OCI-LY7 (cell line): ENCODE data around the gene GPHA2. TPM values are rescaled to one million over a fixed set of nuclear protein-coding genes. Genes with fewer than 3 reads are reported as not detected.

Experiments used
- BruUV-seq: library from RNA; stranded (reverse); fragments of 400-500 nt; replicated peaks from 2 replicates; lab custom pipeline; 2021; lab: Mats Ljungman, UMichigan
- CTCF ChIA-PET: fragments of 300-600 bp; sonication (Branson Sonifier 250); formaldehyde crosslinking; loops from one replicate; lab custom pipeline; 2022; ENCODE audit warnings: antibody characterized with exemption; ENCODE audit not compliant: unreplicated experiment; lab: Charles Lee
- POLR2A ChIA-PET: fragments of 300-600 bp; sonication (Branson Sonifier 250); formaldehyde crosslinking; loops from one replicate; lab custom pipeline; 2022; ENCODE audit warnings: antibody characterized with exemption; lab: Charles Lee
- DNase-seq: peaks from one replicate; pipeline ENCODE4 v3.0.0-alpha.2; 2015; ENCODE audit warnings: low spot score
- H2AFZ ChIP-seq: fragments of 200-600 bp; sonication (generic), shearing (Covaris generic); 2 replicates; pipeline ENCODE4 v1.6.1; 2014; ENCODE audit warnings: mild to moderate bottlenecking, antibody characterized with exemption, low read length, moderate library complexity
- H3K27ac ChIP-seq: fragments of 200-600 bp; sonication (generic); 2 replicates; pipeline ENCODE4 v1.5.1; 2014; ENCODE audit warnings: mixed run types, low read depth, mild to moderate bottlenecking, moderate library complexity, low read length, inconsistent platforms; ENCODE audit not compliant: poor library complexity, severe bottlenecking
- H3K36me3 ChIP-seq: fragments of 200-600 bp; sonication (generic); 2 replicates; pipeline ENCODE4 v1.6.1; 2014; ENCODE audit warnings: mild to moderate bottlenecking, antibody characterized with exemption, low read length, moderate library complexity, mixed read lengths; ENCODE audit not compliant: insufficient read depth
- H3K4me1 ChIP-seq: fragments of 200-600 bp; sonication (generic); 2 replicates; pipeline ENCODE4 v1.5.1; 2014; ENCODE audit warnings: mild to moderate bottlenecking, low read length; ENCODE audit not compliant: insufficient read depth, poor library complexity, severe bottlenecking
- H3K4me2 ChIP-seq: fragments of 200-600 bp; sonication (generic); 2 replicates; pipeline ENCODE4 v1.6.1; 2014; ENCODE audit warnings: mild to moderate bottlenecking, low read length
- H3K4me3 ChIP-seq: fragments of 200-600 bp; sonication (generic); 2 replicates; pipeline ENCODE4 v1.5.1; 2014; ENCODE audit warnings: mild to moderate bottlenecking, low read depth, low read length; ENCODE audit not compliant: poor library complexity, severe bottlenecking
- H3K79me2 ChIP-seq: fragments of 200-600 bp; sonication (generic); 2 replicates; pipeline ENCODE4 v1.6.1; 2016; ENCODE audit warnings: low read depth, mild to moderate bottlenecking, low read length, moderate library complexity, mixed read lengths; ENCODE audit not compliant: insufficient read depth
- H3K9me2 ChIP-seq: fragments of 200-600 bp; sonication (generic); 2 replicates; pipeline ENCODE4 v1.6.1; 2016; ENCODE audit warnings: mild to moderate bottlenecking, low read length, mixed read lengths; ENCODE audit not compliant: insufficient read depth
- H3K9me3 ChIP-seq: fragments of 200-600 bp; sonication (generic); 2 replicates; pipeline ENCODE4 v1.6.1; 2014; ENCODE audit warnings: mild to moderate bottlenecking, mixed run types, low read length, mixed read lengths
- H4K20me1 ChIP-seq: fragments of 200-600 bp; sonication (generic); 2 replicates; pipeline ENCODE4 v1.6.1; 2014; ENCODE audit warnings: mild to moderate bottlenecking, antibody characterized with exemption, low read length, moderate library complexity, mixed read lengths; ENCODE audit not compliant: insufficient read depth
- CTCF ChIP-seq: fragments of 200-600 bp; sonication (generic); conservative IDR thresholded peaks from 2 replicates; pipeline ENCODE4 v1.5.1; 2014; ENCODE audit warnings: mild to moderate bottlenecking, antibody characterized with exemption, low read length, moderate library complexity, mixed read lengths
- EZH2phosphoT487 ChIP-seq: fragments of 200-600 bp; sonication (generic); IDR thresholded peaks from 2 replicates; pipeline ENCODE4 v1.6.1; 2018; ENCODE audit warnings: low read depth, borderline replicate concordance, mild to moderate bottlenecking, mixed run types, antibody characterized with exemption, low read length, moderate library complexity, mixed read lengths
- intact Hi-C: fragments of 100-400 bp; cut with micrococcal nuclease; formaldehyde crosslinking; loops from one replicate; pipeline ENCODE4 v1.10.0; 2022; ENCODE audit not compliant: unreplicated experiment
- total RNA-seq, 2 experiments: library from RNA; depleted of rRNA in 1 of 2; stranded (reverse); fragments of >200 nt in 1 of 2; shearing (Covaris generic) in 1 of 2; gene quantifications; 2 replicates each; pipeline ENCODE4 v1.2.3, GENCODE V29; 2014 to 2022

The GPHA2 gene
- total RNA-seq, 2 experiments from 2014 or later, result not detected

GRCh38 chr11:64902102-64902900 lies 33.4 kb downstream of the GPHA2 start:
- intact Hi-C loops, result no loop called here
- no peak for TF ChIP-seq CTCF
- TF ChIP-seq EZH2phosphoT487, result no peak
- H3K4me1 ChIP-seq, result peaks cover 7% of the 10 kb centered on the region
- H3K36me3 ChIP-seq, result peaks cover 52% of the 10 kb centered on the region; the same call in 1 of the 2 replicates
- no peak overlapping the region for H2AFZ ChIP-seq
- no peak overlapping the region for H3K4me2 ChIP-seq
- no peaks in the 10 kb centered on the region for H3K9me2 ChIP-seq
- no peak overlapping the region for H3K27ac ChIP-seq
- DNase-seq, result no peak
- no peaks in the 10 kb centered on the region for H3K9me3 ChIP-seq
- no peaks in the 10 kb centered on the region for H3K79me2 ChIP-seq
- ChIA-PET POLR2A (interaction anchor here (0.6 kb wide), 1 partner anchor 196 kb away, joined by 3 read pairs; no protein-coding TSS in a partner anchor), CTCF (no interaction called here)
- no TSS peak for BruUV-seq
- H4K20me1 ChIP-seq, result no peaks in the 10 kb centered on the region
- no peak overlapping the region for H3K4me3 ChIP-seq

GRCh38 chr11:64900774-64901173 lies 34.9 kb downstream of the GPHA2 start:
- Histone ChIP-seq H3K27ac (no peak overlapping the region), H3K36me3 (peaks cover 37% of the 10 kb centered on the region; the same call in 1 of the 2 replicates), H4K20me1 (no peaks in the 10 kb centered on the region), H3K4me3 (no peak overlapping the region), H3K9me3 (no peaks in the 10 kb centered on the region), H2AFZ (no peak overlapping the region), H3K9me2 (no peaks in the 10 kb centered on the region), H3K4me1 (peaks cover 7% of the 10 kb centered on the region), H3K79me2 (no peaks in the 10 kb centered on the region), H3K4me2 (no peak overlapping the region)
- CTCF ChIA-PET, result no interaction called here
- POLR2A ChIA-PET, result no interaction called here
- intact Hi-C loops, result no loop called here
- no peak for DNase-seq
- TF ChIP-seq CTCF (no peak), EZH2phosphoT487 (no peak)
- BruUV-seq, result no TSS peak

GRCh38 chr11:64900263-64900678 lies 35.4 kb downstream of the GPHA2 start:
- Histone ChIP-seq H3K4me3 (no peak overlapping the region), H3K9me3 (no peaks in the 10 kb centered on the region), H3K4me2 (no peak overlapping the region), H3K4me1 (peaks cover 7% of the 10 kb centered on the region), H3K79me2 (no peaks in the 10 kb centered on the region), H4K20me1 (no peaks in the 10 kb centered on the region), H2AFZ (no peak overlapping the region), H3K36me3 (peaks cover 32% of the 10 kb centered on the region; the same call in 1 of the 2 replicates), H3K27ac (no peak overlapping the region), H3K9me2 (no peaks in the 10 kb centered on the region)
- POLR2A ChIA-PET, result interaction anchor here (0.6 to 0.7 kb wide), 2 partner anchors 23 to 113 kb away, joined by 3 to 4 read pairs; no protein-coding TSS in a partner anchor
- no peak for DNase-seq
- BruUV-seq, result no TSS peak
- intact Hi-C loops, result no loop called here
- CTCF ChIA-PET, result no interaction called here
- TF ChIP-seq CTCF (no peak), EZH2phosphoT487 (no peak)
